Cardiac fibroblast (primary cell): ENCODE data around the gene NHP2.

Experiments used
- DNase-seq, 2 donors: peaks; one replicate each; pipeline versions ENCODE4 v3.0.0 to v3.0.0-alpha.2; 2010; ENCODE audit warnings: low read depth in 2 of 2
- H3K4me3 ChIP-seq, 2 donors: replicated peaks in 1 of 2; 1 replicate in 1 of 2; 2 replicates in 1 of 2; pipeline ENCODE4 v1.5.1; 2011; ENCODE audit warnings: low read depth in 2 of 2, low read length in 2 of 2, mild to moderate bottlenecking in 2 of 2, moderate library complexity in 1 of 2
- CTCF ChIP-seq: IDR thresholded peaks from one replicate; pipeline ENCODE4 v1.5.1; 2011; ENCODE audit warnings: low read depth, mild to moderate bottlenecking, low read length, inconsistent platforms

The NHP2 gene

GRCh38 chr5:178107756-178108310, 45.9 kb downstream of the NHP2 start:
- TF ChIP-seq CTCF: no peak
- no peak for DNase-seq

GRCh38 chr5:178106556-178107239, 47.0 kb downstream of the NHP2 start:
- TF ChIP-seq CTCF: no peak
- no peak for DNase-seq
- H3K4me3 ChIP-seq: no peak overlapping the region

More at GRCh38 chr5:178107756-178108310, 45.9 kb downstream of the NHP2 start:
- no peak overlapping the region for H3K4me3 ChIP-seq

- DNase-seq: no peak
- H3K4me3 ChIP-seq: no peak overlapping the region
- TF ChIP-seq CTCF: no peak
Observed at GRCh38 chr5:178106086-178106485, 47.6 kb downstream of the NHP2 start.

GRCh38 chr5:178104492-178104891, 49.2 kb downstream of the NHP2 start:
- no peak for TF ChIP-seq CTCF
- no peak for DNase-seq
- H3K4me3 ChIP-seq: no peak overlapping the region

GRCh38 chr5:178103612-178104011, 50.1 kb downstream of the NHP2 start:
- H3K4me3 ChIP-seq: no peak overlapping the region
- DNase-seq: no peak
- TF ChIP-seq CTCF: no peak
